IPS DF 6.9 (cell line): ENCODE results near the gene ENG.
"Not testable (repeated sequence)": the region's sequence is repeated elsewhere in the genome, so short reads cannot be mapped to it uniquely, and the experiment has no call there.

ENCODE experiments used
- DNase-seq: peaks from one replicate; pipeline ENCODE4 v3.0.0-alpha.2; 2013; ENCODE audit warnings: low read depth, low spot score
- H3K27ac ChIP-seq: one replicate; pipeline ENCODE4 v1.5.1; 2013; ENCODE audit warnings: low read length, control low read depth
- H3K27me3 ChIP-seq: 2 replicates; pipeline ENCODE4 v1.6.1; 2013; ENCODE audit warnings: mild to moderate bottlenecking, low read length; ENCODE audit not compliant: control insufficient read depth, insufficient read depth
- H3K36me3 ChIP-seq: 2 replicates; pipeline ENCODE4 v1.6.1; 2013; ENCODE audit warnings: low read length; ENCODE audit not compliant: control insufficient read depth, insufficient read depth
- H3K4me1 ChIP-seq: 2 replicates; pipeline ENCODE4 v1.6.1; 2013; ENCODE audit warnings: low read length; ENCODE audit not compliant: control insufficient read depth, insufficient read depth
- H3K4me3 ChIP-seq: 2 replicates; pipeline ENCODE4 v1.5.1; 2013; ENCODE audit warnings: mild to moderate bottlenecking, low read length
- H3K9me3 ChIP-seq: 2 replicates; pipeline ENCODE4 v1.6.1; 2013; ENCODE audit warnings: low read length, inconsistent platforms; ENCODE audit not compliant: control insufficient read depth, insufficient read depth
- WGBS: extraction: QIAGEN DNeasy Blood & Tissue Kit; methylation state at CpG from one replicate; pipeline ENCODE4 v1.1.7; 2013; ENCODE audit warnings: mixed read lengths, missing lambda C conversion rate; ENCODE audit not compliant: insufficient read length, insufficient coverage; 5-methylcytosine and 5-hydroxymethylcytosine counted together

The ENG gene

GRCh38 chr9:127890053-127890452, 35.6 kb upstream of the ENG start:
- H3K4me3 ChIP-seq: no peak overlapping the region
- DNase-seq: no peak
- H3K4me1 ChIP-seq: no peaks in the 10 kb centered on the region
- no peaks in the 10 kb centered on the region for H3K9me3 ChIP-seq
- H3K27me3 ChIP-seq: no peaks in the 10 kb centered on the region
- no peak overlapping the region for H3K27ac ChIP-seq
- H3K36me3 ChIP-seq: peaks cover 37% of the 10 kb centered on the region
- no CpG with 5 or more reads among the region's 3 CpGs for WGBS

GRCh38 chr9:127887792-127888191, 33.3 kb upstream of the ENG start:
- H3K36me3 ChIP-seq: peaks cover 23% of the 10 kb centered on the region
- no peaks in the 10 kb centered on the region for H3K4me1 ChIP-seq
- no peaks in the 10 kb centered on the region for H3K9me3 ChIP-seq
- H3K27ac ChIP-seq: no peak overlapping the region
- DNase-seq: no peak
- no CpG with 5 or more reads among the region's 2 CpGs for WGBS
- no peaks in the 10 kb centered on the region for H3K27me3 ChIP-seq
- H3K4me3 ChIP-seq: no peak overlapping the region

- Histone ChIP-seq H3K4me1 (no peaks in the 10 kb centered on the region), H3K9me3 (no peaks in the 10 kb centered on the region), H3K27ac (no peak overlapping the region), H3K27me3 (no peaks in the 10 kb centered on the region), H3K36me3 (peaks cover 23% of the 10 kb centered on the region), H3K4me3 (no peak overlapping the region)
- DNase-seq: no peak
- no CpG with 5 or more reads among the region's 18 CpGs for WGBS
Observed at GRCh38 chr9:127886401-127886972, 32.0 kb upstream of the ENG start.

GRCh38 chr9:127885508-127886281, 31.2 kb upstream of the ENG start:
- H3K4me3 ChIP-seq: no peak overlapping the region
- DNase-seq: no peak
- H3K36me3 ChIP-seq: peaks cover 19% of the 10 kb centered on the region
- WGBS: no CpG with 5 or more reads among the region's 13 CpGs
- no peak overlapping the region for H3K27ac ChIP-seq
- no peaks in the 10 kb centered on the region for H3K27me3 ChIP-seq
- no peaks in the 10 kb centered on the region for H3K9me3 ChIP-seq
- no peaks in the 10 kb centered on the region for H3K4me1 ChIP-seq

GRCh38 chr9:127884976-127885490, 30.6 kb upstream of the ENG start:
- Histone ChIP-seq H3K27me3 (no peaks in the 10 kb centered on the region), H3K36me3 (peaks cover 13% of the 10 kb centered on the region), H3K4me1 (no peaks in the 10 kb centered on the region), H3K4me3 (no peak overlapping the region), H3K27ac (no peak overlapping the region), H3K9me3 (no peaks in the 10 kb centered on the region)
- no peak for DNase-seq
- no CpG with 5 or more reads among the region's 15 CpGs for WGBS

GRCh38 chr9:127884427-127884911, 30.0 kb upstream of the ENG start:
- H3K4me3 ChIP-seq: no peak overlapping the region
- no peak overlapping the region for H3K27ac ChIP-seq
- no peaks in the 10 kb centered on the region for H3K4me1 ChIP-seq
- no peak for DNase-seq
- no peaks in the 10 kb centered on the region for H3K9me3 ChIP-seq
- peaks cover 12% of the 10 kb centered on the region for H3K36me3 ChIP-seq
- no peaks in the 10 kb centered on the region for H3K27me3 ChIP-seq
- WGBS: no CpG with 5 or more reads among the region's 11 CpGs

- no peaks in the 10 kb centered on the region for H3K27me3 ChIP-seq
- peaks cover 12% of the 10 kb centered on the region for H3K36me3 ChIP-seq
- DNase-seq: no peak
- H3K9me3 ChIP-seq: no peaks in the 10 kb centered on the region
- no CpG with 5 or more reads among the region's 7 CpGs for WGBS
- H3K4me1 ChIP-seq: no peaks in the 10 kb centered on the region
- no peak overlapping the region for H3K27ac ChIP-seq
- no peak overlapping the region for H3K4me3 ChIP-seq
Observed at GRCh38 chr9:127883959-127884358, 29.5 kb upstream of the ENG start.

- H3K4me1 ChIP-seq, DNase-seq: not testable (repeated sequence)
- WGBS: no CpG with 5 or more reads among the region's 3 CpGs
Observed at GRCh38 chr9:127881715-127882114, 27.3 kb upstream of the ENG start.

GRCh38 chr9:127880143-127880542, 25.7 kb upstream of the ENG start:
- Histone ChIP-seq H3K36me3 (peaks cover 2% of the 10 kb centered on the region; the same call in 1 of the 2 replicates), H3K27ac (no peak overlapping the region), H3K4me1 (peaks cover 2% of the 10 kb centered on the region; the same call in 1 of the 2 replicates), H3K9me3 (no peaks in the 10 kb centered on the region), H3K27me3 (no peaks in the 10 kb centered on the region), H3K4me3 (no peak overlapping the region)
- no peak for DNase-seq
- WGBS: no CpG with 5 or more reads among the region's 8 CpGs

More at GRCh38 chr9:127881715-127882114, 27.3 kb upstream of the ENG start:
- not testable (repeated sequence) for H3K36me3 ChIP-seq, H3K4me3 ChIP-seq, H3K9me3 ChIP-seq, H3K27ac ChIP-seq, H3K27me3 ChIP-seq

- Histone ChIP-seq H3K9me3 (no peaks in the 10 kb centered on the region), H3K36me3 (no peaks in the 10 kb centered on the region), H3K4me3 (no peak overlapping the region), H3K27ac (no peak overlapping the region), H3K4me1 (peaks cover 2% of the 10 kb centered on the region; the same call in 1 of the 2 replicates), H3K27me3 (no peaks in the 10 kb centered on the region)
- WGBS: no CpG with 5 or more reads among the region's 8 CpGs
- DNase-seq: no peak
Observed at GRCh38 chr9:127878652-127879390, 24.4 kb upstream of the ENG start.
